GM19099 (cell line): ENCODE data around the gene ERMAP.

Experiments used
- POLR2A ChIP-seq: IDR thresholded peaks from 3 replicates; pipeline ENCODE4 v1.6.1; 2011; ENCODE audit warnings: low read depth; ENCODE audit not compliant: insufficient read length; ENCODE audit errors: extremely low read depth

ERMAP gene, protein sequence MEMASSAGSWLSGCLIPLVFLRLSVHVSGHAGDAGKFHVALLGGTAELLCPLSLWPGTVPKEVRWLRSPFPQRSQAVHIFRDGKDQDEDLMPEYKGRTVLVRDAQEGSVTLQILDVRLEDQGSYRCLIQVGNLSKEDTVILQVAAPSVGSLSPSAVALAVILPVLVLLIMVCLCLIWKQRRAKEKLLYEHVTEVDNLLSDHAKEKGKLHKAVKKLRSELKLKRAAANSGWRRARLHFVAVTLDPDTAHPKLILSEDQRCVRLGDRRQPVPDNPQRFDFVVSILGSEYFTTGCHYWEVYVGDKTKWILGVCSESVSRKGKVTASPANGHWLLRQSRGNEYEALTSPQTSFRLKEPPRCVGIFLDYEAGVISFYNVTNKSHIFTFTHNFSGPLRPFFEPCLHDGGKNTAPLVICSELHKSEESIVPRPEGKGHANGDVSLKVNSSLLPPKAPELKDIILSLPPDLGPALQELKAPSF

GRCh38 chr1:42816585-42817439 lies at the start of gene ERMAP, which contains the start of gene SVBP:
Gene ERMAP, plus strand, starts transcription at chr1:42817122. Its CDS starts 13,327 bp downstream, at chr1:42830449.
Gene SVBP, minus strand, starts transcription at chr1:42817397. Its CDS starts 853 bp downstream, at chr1:42816544.
- peak; percentile 77 for TF ChIP-seq POLR2A

- TF ChIP-seq POLR2A = no peak
These were observed 49.4 kb upstream of the ERMAP start for GRCh38 chr1:42767510-42768000.

- no peak for TF ChIP-seq POLR2A
These were observed 48.8 kb upstream of the ERMAP start for GRCh38 chr1:42768172-42768571.

DNA sequence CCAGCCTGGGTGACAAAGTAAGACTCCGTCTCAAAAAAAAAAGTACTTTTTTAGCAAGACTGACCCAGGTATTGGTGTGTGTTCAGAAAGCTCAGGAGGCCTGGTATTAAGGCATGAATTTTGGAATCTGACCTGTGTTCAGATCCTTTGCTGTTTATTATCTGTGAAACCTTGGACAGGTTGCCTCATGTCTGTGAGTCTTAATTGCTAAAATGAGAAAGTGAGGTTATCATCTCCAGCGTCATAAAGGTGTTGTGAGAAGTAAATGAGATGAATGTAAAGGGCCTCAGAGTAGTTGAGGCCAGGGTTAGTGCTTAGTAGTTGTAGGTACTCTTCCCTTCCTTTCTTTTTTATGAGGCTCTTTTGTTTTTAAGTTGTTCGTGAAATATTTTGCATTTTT lies 47.1 kb upstream of the ERMAP start:
- no peak for TF ChIP-seq POLR2A

DNA sequence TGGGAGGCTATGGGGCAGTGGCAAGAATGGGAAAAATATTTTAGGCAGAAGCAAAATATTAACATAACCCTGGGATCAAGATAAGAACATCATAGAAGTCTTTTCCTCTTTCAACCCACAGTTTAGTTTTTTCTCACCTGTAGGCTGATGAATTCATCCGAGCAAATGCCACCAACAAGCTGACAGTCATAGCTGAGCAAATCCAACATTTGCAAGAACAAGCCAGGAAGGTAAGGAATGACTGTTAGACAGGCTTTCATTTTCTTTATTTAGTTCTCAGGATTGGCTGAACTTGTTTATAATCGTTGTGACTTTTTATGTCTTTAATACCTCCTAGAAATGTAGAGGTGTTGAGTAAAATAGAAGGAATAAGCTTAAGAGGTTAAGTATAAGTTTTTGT lies 43.5 kb upstream of the ERMAP start:
- no peak for TF ChIP-seq POLR2A

- no peak for TF ChIP-seq POLR2A
These were observed 41.9 kb upstream of the ERMAP start for GRCh38 chr1:42774928-42775526.

DNA sequence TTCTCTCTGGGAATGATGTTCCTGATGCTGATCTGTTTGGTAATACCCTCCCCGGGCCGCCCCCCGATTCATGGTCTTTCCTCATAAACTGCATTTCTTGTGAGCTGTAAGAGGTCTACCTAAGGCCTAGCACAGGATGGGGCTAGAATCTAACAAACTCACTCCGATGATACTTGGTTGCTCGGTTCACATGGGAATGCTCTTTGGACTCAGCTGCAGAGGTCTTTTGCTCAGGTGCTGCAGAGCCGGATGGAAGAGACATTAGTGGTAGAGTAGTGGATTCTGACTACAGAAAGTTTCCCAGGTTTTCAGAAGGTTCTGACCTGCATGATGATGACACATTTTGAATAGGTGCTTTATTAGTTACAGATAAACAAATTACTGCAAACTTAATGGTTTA lies 40.4 kb upstream of the ERMAP start:
- no peak for TF ChIP-seq POLR2A

DNA sequence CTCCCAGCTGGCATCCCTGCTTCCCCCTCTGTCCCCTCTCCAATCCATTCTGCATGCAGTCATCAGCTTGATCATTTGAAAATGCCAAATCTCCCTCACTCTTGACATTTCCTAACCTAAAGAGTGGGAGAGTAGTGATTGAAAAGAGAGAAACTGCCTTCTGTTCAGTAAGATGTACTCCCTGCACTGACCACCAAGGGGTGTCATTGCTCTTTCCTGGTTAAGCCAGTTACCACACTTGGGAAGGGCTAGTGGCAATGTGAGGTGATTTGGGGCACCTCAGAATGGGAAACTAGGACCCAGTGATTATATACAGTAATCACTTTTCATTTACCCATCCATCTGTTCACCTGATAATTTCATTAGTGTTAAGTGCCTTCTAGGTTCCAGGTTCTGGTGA lies 39.1 kb upstream of the ERMAP start:
- TF ChIP-seq POLR2A = no peak

- no peak for TF ChIP-seq POLR2A
These were observed 37.2 kb upstream of the ERMAP start for GRCh38 chr1:42779725-42780124.

DNA sequence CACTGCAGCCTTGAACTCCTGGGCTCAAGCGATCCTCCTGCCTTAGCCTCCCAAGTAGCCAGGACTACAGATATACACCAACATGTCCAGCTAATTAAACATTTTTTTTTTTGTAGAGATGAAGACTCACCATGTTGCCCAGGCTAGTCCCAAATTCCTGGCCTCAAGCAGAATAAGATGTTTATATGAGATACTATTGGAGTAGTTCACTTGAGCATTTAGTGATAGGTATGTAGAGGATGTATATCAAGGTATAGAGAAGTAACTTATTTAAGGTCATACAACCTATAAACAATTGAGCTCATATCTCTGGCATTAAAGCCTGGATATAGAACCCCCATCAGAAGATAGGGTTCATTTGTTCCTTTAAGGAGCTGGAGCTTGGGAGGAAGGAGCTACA lies 36.7 kb upstream of the ERMAP start:
- no peak for TF ChIP-seq POLR2A

DNA sequence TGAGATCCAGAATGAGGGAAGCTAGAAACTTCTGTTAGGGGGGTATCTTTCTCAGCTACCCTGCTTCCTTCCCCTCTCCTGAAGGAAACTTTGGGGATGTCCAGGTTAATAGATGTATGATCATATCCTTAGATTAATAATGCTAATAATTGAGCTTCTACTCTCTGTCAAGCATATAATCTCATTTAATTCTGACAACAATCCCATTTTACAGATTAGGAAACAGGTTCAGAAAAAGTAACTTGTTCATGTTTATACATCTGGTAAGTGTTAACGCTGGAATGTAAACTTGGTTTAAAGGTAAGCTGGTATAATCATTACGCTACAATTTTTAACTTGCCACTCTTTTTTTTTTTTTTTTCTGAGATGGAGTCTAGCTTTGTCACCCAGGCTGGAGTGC lies 33.8 kb upstream of the ERMAP start:
- no peak for TF ChIP-seq POLR2A

DNA sequence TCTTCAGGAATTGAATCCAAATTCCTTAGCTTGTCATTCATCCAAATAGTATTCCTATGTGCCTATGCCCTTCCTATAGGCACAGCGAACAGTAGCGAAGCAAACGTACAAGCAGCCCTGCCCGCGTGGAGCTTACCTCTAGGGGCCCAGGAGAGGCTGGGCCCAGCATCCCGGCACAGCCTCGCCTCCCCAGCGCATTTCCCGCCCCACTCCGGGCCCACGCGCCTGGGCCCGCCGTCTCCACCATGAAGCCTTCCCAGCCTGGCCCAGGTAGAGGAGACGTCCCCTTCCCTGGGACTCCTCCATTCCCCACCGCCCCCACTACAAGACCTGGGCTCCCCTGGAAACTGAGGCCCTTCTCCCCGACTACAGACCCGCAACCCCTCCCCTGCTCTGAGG lies 32.4 kb upstream of the ERMAP start:
- no peak for TF ChIP-seq POLR2A

DNA sequence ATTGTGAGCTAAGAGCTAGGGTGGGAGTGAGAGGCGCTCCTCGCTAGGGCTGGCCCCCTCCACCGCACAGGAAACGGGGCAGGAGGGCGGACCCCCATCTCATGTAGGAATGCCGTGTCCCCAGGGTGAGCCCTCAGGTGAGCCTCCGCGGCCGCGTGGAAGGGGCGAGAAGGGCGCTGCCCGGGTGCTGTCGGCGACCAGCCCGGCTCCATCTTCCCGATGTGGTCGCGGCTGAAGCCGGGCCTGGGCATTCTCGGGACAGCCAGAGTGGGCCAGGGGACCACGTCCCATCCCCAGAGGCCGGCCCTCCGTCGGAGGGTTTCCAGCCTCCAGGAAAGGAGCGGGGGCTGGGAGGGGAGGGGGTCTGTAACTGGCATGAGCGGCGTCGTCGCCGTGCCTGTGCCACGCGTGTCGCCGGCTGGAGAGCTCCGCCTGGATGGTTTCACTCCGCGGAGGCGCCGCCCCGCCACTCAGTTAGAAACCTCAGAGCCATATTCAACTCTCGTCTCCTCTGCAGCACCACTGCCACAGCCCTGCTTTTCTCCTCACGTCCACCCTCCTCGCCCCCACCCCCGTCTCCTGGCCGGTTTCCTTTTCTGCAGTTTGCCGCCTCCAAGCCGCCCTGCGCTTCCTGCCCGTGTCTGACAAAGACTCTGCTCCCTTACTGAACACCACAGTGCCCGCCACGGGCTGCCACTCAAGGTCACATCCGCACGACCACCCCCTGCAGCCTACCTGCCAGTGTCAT lies 31.8 kb upstream of the ERMAP start, which contains the start of gene TMEM269:
TSS of gene TMEM269 (plus strand) at position 46 of the 748 bp plus-strand sequence. CDS start 4,903 bp downstream, outside the sequence.
- no peak for TF ChIP-seq POLR2A

DNA sequence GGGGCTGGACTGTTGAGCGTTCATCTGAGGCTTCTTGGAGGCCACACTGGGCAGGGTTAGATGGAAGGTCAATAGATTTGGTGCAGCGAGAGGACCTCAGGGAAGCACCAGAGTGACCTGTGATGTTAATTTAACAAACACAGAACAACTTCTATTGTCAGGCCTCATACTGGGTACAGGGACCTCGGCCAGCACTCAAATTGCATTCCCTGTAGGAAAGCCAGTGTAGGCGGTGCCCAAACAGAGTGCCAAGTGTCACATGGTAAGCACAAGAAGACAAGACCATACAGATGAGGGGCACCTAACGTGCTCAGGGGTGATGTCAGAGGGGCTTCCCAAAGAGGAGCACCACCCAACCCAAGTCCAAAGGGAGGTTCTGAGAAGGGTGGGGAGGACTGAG lies 30.8 kb upstream of the ERMAP start:
- TF ChIP-seq POLR2A = no peak

DNA sequence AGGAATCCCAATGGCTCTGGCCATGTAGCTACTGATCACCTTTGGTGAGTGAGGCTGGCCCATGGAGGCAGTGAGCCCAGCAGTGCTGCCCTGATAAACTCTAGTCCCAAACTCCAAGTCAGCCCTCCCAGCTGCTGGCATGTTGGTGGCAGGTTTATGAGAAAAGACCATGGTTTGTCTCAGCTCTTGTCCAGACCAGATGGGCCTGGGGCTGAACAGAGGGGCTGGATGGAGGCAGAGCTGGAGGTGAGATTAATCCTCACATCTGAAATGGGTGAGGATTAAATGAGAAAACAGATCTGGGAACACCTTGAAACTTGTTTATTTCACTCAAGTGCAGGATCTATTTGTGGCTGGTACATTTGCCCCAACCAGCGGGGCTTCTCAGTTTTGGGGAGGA lies 28.9 kb upstream of the ERMAP start:
- TF ChIP-seq POLR2A = no peak

DNA sequence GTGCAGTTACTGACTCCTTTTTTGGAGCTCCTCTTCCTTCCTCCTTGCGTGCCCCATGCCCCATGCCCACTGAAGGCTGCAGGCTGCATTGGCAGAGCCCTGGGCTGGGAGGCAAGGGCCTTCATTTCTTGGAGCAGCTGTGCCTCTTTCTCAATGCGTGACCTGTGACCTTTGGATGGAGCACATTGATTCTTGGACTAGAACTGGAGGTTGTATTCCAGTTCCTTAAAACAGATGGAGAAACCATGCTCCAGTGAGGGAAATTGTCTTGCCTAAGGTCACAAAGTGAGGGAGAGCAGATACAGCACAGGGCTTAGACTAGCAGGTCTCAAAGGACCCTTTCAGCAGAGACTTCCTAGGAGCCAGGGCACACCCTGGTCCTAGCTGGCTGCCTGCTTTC lies 23.1 kb upstream of the ERMAP start:
- no peak for TF ChIP-seq POLR2A
